HG03558 (cell line): Measurements from ENCODE around the gene ERN2.
"Not testable (repeated sequence)": the region's sequence is repeated elsewhere in the genome, so short reads cannot be mapped to it uniquely, and the experiment has no call there.

Experiments
- ATAC-seq: cut with Tn5 transposase; IDR thresholded peaks from one replicate; pipeline ENCODE4 v1.9.1; 2021; ENCODE audit warnings: moderate number of reproducible peaks; ENCODE audit not compliant: unreplicated experiment; ENCODE audit errors: extremely low read depth

The ERN2 gene

GRCh38 chr16:23712976-23713375 is at the start of gene ERN2:
Gene ERN2 (minus strand): TSS chr16:23713222. CDS start chr16:23713187, 35 bp downstream.
- ATAC-seq, result no peak

DNA sequence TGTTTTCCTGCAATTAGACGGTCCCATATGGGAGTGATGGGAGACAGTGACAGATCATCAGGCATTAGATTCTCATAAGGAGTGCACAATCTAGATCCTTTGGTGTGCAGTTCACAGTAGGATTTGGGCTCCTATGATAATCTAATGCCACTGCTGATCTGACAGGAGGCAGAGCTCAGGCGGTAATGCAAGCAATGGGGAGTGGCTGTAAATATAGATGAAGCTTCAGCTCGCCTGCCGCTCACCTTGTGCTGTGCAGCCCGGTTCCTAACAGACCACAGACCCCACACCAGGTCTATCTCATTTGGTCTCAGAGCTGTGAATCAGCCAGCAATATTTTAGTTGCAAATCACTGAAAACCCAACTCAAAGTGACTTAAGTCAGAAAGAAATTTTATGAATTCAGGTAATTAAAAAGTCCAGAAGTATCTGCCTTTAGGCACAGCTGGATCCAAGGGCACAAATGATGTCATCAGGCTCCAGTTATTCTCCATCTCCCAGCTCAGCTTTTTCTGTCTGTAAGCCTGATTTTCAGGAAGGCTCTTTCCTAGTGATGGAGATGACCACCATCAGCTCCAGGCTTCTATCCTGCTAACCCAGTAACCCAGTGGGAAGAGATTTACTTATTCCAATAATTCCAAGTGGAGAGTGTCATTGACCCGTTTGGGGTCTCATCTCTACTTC is 45.1 kb upstream of the ERN2 start:
- ATAC-seq, result no peak

DNA sequence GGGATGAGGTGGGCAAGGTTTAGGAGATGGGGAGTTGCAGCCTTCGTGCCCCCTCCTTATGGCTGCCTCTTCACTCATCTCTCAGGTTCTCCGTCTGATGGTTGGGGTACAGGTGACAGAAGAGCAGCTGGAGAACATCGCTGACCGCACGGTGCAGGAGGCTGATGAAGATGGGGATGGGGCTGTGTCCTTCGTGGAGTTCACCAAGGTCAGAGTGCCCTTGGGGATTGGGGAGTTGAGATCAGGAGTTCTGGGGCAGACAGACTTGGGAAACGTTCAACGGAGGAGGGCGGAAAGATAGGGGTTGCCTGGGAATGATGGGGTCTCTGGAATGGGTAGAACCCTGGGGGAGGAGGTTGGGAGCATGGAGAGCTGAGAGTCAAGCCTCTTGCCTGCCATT is 44.1 kb upstream of the ERN2 start:
- no peak for ATAC-seq

DNA sequence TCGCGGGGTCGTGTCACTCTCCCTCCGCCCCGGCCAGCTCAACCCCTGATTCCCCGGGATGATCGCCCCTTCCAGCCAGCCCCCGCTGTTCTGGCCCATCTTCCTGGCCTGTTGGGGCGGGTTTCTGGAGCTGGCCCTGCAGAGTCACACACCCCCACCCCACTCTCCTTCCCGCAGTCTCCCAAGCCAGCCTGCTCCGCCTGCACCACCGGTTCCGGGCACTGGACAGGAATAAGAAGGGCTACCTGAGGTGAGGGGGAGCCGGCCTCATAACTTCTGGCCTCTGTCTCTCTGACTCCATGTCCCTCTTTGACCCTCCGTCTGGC is 42.4 kb upstream of the ERN2 start:
- ATAC-seq, result no peak

DNA sequence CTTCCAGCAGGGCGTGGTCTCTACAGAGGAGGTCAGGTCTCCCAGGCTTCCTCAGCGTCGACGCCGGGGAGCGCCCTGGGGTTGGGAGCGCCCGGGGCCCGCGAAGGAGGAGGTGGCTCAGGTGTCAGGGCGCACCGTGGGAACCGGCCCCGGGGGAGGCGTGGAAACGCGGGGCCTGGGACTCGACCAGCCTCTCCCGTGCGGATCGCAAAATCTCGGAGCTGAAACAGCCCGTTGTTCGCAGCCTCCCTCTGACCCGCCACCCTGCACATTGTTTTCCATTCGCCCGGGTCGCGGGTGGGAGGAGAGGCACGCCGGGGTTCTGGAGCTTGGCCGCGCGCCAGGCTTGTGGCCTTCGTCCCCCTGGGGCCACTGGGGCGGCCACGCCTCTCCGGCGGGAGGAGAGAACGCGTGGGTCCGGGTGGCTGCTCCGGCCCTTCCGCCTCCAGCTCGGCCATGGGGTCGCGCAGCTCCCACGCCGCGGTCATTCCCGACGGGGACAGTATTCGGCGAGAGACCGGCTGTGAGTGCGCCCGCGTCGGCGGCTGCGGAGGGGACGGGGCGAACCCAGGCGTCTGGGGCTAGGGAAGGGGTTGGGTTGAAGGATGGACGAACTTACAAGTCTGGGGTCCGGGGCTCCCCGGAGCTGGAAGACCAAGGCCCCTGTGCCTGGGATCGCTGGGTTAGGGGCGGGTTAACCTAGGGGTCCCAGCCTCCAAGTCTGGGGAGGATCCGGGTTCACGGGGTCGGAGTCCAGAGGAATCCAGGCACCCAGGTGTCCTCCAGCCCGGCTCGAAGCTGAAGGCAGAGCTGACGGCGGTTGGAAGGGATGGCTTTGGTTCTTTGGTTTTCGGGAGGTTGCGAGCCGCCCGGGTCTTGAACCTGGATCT is 41.8 kb upstream of the ERN2 start, which contains the start of gene CHP2:
Gene CHP2 (plus strand): TSS at position 433 of the 890 bp plus-strand sequence. CDS start 24 bp downstream, at position 457.
- ATAC-seq, result no peak

GRCh38 chr16:23753908-23754593 is 41.0 kb upstream of the ERN2 start:
- no peak for ATAC-seq

- ATAC-seq, result not testable (repeated sequence)
Measured at GRCh38 chr16:23751053-23751452, 38.0 kb upstream of the ERN2 start.

- no peak for ATAC-seq
Measured at GRCh38 chr16:23748630-23749029, 35.6 kb upstream of the ERN2 start.

- ATAC-seq, result no peak
Measured at GRCh38 chr16:23745263-23745662, 32.2 kb upstream of the ERN2 start.

- no peak for ATAC-seq
Measured at GRCh38 chr16:23742766-23743165, 29.7 kb upstream of the ERN2 start.

DNA sequence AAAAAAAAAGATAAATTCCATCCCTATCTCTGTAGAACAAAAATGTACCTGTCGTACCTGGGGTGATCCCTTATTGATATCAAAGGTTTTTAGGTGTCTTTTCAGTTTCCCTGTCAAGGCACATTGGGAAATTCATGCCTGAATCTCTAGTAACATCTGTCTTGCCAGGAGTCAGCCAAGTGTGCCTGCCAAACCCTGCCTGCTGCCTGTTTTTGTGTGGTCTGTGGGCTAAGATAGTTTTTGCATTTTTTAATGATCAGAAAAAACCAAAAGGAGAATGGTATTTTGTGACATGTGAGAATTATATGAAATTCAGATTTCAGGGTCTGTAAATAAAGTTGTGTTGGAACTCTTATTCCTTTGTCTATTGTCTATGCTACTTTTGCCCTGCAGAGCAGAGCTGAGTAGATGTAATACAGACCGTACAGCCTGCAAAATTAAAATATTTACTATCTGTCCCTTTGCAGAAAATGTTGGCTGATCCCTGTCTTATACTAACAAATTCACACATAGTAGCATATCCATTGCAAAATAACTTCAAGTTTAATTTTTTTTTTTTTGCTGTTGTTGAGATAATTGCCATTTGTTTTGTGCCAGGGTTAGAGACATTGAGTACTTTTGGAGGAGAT is 28.8 kb upstream of the ERN2 start:
- no peak for ATAC-seq

DNA sequence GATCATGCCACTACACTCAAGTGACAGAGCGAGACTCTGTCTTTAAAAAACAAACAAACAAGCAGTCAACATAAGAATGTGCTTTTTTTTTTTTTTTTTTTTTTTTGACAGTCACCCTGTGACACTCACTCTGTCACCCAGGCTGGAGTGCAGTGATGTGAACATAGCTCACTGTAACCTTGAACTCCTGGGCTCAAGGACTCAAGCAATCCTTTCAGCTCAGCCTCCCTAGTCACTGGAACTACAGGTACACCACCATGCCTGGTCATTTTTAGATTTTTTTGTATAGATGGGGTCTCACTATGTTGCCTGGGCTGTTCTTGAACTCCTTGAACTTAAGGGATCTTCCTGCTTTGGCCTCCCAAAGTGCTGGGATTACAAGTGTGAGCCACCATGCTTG is 26.5 kb upstream of the ERN2 start:
- no peak for ATAC-seq

GRCh38 chr16:23737423-23738028 is 24.5 kb upstream of the ERN2 start:
- ATAC-seq, result not testable (repeated sequence)

DNA sequence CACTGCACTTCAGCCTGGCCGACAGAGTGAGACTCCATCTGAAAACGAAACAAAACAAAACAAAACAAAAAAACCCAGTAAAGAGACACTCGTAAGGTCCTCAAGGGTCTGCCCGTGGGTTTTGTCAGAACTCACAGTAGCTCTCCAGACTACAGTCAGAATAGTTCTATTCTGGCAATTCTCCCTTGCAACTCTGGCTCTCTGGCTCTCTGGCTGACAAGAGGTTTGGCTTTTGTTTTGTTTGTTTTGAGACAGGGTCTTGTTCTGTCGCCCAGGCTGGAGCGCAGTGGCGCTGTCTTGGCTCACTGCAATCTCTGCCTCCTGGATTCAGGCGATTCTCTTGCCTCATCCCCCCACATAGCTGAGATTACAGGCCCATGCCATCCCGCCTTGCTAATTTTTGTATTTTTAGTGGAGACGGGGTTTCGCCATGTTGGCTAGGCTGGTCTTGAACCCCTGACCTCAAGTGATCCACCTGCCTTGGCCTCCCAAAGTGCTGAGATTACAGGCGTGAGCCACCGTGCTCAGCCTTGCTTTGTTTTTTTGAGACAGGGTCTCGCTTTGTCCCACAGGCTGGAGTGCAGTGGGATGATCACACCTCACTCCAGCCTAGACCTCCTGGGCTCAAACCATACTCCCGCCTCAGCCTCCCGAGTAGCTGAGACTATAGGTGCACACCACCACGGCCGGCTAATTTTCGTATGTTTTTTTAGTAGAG is 21.3 kb upstream of the ERN2 start:
- ATAC-seq, result no peak

DNA sequence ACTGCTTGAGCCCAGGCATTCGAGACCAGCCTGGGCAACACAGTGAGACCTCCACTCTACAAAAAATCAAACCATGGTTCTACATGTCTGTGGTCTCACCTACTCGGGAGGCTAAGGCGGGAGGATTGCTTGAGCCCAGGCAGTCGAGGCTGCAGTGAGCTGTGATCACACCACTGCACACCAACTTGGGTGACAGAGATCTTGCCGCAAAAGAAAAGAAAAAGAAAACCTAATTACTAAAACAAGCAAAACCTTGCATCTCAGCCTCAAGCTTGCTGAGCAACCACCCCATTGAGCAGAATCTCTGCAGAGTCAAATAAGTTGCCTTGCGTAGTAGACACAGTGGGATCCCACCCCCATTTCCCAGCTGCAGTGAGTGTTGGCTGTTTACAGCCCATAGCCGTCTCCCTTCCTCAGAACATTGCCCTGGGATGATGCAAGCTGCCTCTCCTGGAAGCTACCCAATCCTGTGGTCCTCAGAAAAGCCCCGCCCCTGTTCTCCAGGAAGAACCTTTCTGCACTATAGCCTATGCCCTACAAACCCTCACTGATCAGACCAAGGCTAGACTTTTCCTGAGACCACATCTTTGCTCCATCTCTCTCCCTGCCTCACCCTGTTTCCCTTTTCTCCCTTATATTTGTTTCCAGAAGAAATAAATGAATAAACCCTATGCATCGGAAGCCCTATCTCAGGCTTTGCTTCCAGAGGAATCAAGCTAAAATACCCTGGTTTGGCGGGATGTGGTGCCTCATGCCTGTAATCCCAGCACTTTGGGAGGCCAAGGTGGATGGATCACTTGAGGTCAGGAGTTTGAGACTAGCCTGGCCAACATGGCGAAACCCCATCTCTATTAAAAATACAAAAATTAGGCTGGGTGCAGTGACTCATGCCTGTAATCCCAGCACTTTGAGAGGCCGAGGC is 16.7 kb upstream of the ERN2 start:
- no peak for ATAC-seq

DNA sequence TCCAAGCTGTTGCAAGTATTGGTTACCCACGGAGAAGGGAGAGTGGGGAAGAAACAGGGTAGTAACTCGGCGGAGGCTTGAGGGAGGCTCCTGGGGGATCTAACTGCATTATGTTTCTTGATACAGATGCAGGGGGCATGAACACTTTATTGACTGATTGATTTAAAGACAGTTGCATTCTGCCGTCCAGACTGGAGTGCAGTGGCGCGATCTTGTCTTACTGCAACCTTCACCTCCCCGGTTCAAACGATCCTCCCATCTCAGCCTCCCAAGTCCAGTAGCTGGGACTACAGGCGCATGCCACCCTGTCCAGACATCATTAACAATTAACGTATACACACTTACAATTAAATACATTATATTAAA is 15.1 kb upstream of the ERN2 start:
- ATAC-seq, result no peak

GRCh38 chr16:23726710-23727109 is 13.7 kb upstream of the ERN2 start:
- no peak for ATAC-seq

GRCh38 chr16:23724785-23725131 is 11.7 kb upstream of the ERN2 start:
- ATAC-seq, result no peak
